Vagina (tissue), 2 donors: ENCODE results near the gene ZNF516. TPM values are rescaled to one million over a fixed set of nuclear protein-coding genes. Genes with fewer than 3 reads are reported as not detected.
A peak's percentile ranks its signal among the peaks of the same experiment; 100 is the strongest.

ENCODE experiments used
- DNase-seq, 2 donors: peaks; one replicate each; pipeline ENCODE4 v3.0.0-alpha.2; 2017; ENCODE audit errors: extremely low spot score in 2 of 2
- H3K27ac ChIP-seq: fragments of 200-600 bp; sonication (generic); one replicate; pipeline ENCODE4 v1.5.1; 2019
- H3K27me3 ChIP-seq: fragments of 200-600 bp; sonication (generic); one replicate; pipeline ENCODE4 v1.5.1; 2019
- H3K36me3 ChIP-seq, 2 donors: fragments of 200-600 bp; sonication (generic); one replicate each; pipeline ENCODE4 v1.5.1; 2017 to 2019
- H3K4me1 ChIP-seq: fragments of 200-600 bp; sonication (generic); one replicate; pipeline ENCODE4 v1.5.1; 2019
- H3K4me3 ChIP-seq, 2 donors: fragments of 200-600 bp; sonication (generic); 1 replicate in 1 of 2; 2 replicates in 1 of 2; pipeline ENCODE4 v1.5.1; 2016 to 2019
- H3K9me3 ChIP-seq: fragments of 200-600 bp; sonication (generic); one replicate; pipeline ENCODE4 v1.5.1; 2019
- POLR2A ChIP-seq, 2 donors: fragments of 450-650 bp; IDR thresholded peaks; one replicate each; pipeline ENCODE4 v1.6.1; 2017; ENCODE audit warnings: antibody characterized with exemption in 2 of 2, mild to moderate bottlenecking in 2 of 2, moderate library complexity in 2 of 2
- POLR2AphosphoS5 ChIP-seq, 2 donors: sonication (generic); formaldehyde crosslinking; IDR thresholded peaks; one replicate each; pipeline ENCODE4 v1.9.0; 2017; ENCODE audit warnings: antibody characterized with exemption in 2 of 2, mild to moderate bottlenecking in 2 of 2, low read depth in 1 of 2; ENCODE audit not compliant: insufficient read depth in 1 of 2
- intact Hi-C: fragments of 100-400 bp; cut with DNase I; formaldehyde crosslinking; loops from one replicate; pipeline ENCODE4 v1.15.1; 2023
- total RNA-seq: library from RNA; depleted of rRNA; stranded (reverse); fragments of >200 nt; gene quantifications from one replicate; pipeline ENCODE4 v1.2.3, GENCODE V29; 2016
- TF ChIP-seq, protein P1 (sequence below), 3 experiments: fragments of 450-650 bp in 2 of 3; fragments of 200-600 bp in 1 of 3; sonication (generic) in 1 of 3; IDR thresholded peaks; one replicate each; pipeline ENCODE4 v1.5.1; 2017 to 2019; ENCODE audit warnings: antibody characterized with exemption in 3 of 3, mild to moderate bottlenecking in 2 of 3, moderate library complexity in 2 of 3

The ZNF516 gene
- total RNA-seq, 1 donor from 2014 or later: 46.4 TPM

DNA sequence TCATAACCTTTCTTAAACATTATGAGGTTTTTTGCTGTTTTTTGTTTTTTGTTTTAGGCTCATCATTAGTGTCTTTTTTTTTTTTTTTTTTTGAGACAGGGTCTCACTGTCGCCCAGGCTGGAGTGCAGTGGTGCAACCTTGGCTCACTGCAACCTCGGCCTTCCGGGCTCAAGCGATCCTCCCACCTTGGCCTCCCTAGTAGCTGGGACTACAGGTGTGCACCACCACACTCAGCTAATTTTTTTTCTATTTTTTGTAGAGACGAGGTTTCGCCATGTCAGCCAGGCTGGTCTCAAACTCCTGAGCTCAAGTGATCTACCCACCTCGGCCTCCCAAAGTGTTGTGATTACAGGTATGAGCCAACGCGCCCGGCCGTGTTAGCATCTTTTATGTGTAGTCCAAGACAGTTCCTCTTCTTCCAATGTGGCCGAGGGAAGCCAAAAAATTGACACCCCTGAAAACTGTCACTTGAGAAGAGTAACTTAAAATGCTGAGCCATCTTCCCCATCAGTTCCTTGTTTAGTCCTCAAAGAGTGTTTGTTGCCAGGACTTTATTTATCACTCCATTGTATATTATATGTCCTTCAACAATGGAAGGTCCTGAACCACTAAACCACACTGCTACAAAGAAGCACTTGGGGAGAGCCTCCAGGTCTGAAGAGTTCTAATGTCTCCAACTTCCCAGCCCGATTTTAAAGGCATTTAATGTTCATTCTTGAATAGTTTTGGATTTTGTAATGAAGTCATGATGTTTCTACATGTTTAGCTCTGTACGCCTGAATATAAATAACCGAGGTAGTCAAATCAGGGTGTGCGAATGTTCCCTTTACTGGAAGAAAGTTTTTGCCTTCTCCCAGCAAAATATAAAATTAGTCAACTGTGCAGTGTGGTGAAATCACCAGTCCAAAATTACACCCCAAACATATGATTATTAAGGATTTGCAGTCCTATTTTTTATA, 26.4 kb downstream of the ZNF516 start:
- intact Hi-C loops: no loop called here
- DNase-seq: no peak
- H3K36me3 ChIP-seq: no peaks in the 10 kb centered on the region
- H3K27ac ChIP-seq: peak overlapping the region; percentile 48
- H3K27me3 ChIP-seq: no peaks in the 10 kb centered on the region
- peaks cover 80% of the 10 kb centered on the region for H3K4me1 ChIP-seq
- TF ChIP-seq, protein P1, sequence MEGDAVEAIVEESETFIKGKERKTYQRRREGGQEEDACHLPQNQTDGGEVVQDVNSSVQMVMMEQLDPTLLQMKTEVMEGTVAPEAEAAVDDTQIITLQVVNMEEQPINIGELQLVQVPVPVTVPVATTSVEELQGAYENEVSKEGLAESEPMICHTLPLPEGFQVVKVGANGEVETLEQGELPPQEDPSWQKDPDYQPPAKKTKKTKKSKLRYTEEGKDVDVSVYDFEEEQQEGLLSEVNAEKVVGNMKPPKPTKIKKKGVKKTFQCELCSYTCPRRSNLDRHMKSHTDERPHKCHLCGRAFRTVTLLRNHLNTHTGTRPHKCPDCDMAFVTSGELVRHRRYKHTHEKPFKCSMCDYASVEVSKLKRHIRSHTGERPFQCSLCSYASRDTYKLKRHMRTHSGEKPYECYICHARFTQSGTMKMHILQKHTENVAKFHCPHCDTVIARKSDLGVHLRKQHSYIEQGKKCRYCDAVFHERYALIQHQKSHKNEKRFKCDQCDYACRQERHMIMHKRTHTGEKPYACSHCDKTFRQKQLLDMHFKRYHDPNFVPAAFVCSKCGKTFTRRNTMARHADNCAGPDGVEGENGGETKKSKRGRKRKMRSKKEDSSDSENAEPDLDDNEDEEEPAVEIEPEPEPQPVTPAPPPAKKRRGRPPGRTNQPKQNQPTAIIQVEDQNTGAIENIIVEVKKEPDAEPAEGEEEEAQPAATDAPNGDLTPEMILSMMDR (IDR thresholded peaks at IDR 0.05): no peak
- TF ChIP-seq POLR2A (IDR thresholded peaks at IDR 0.05) (no peak), POLR2AphosphoS5 (IDR thresholded peaks at IDR 0.05; ENCODE audit: insufficient read depth in 1 of 2, low read depth in 1 of 2) (no peak)
- H3K4me3 ChIP-seq: no peak overlapping the region
- no peaks in the 10 kb centered on the region for H3K9me3 ChIP-seq

DNA sequence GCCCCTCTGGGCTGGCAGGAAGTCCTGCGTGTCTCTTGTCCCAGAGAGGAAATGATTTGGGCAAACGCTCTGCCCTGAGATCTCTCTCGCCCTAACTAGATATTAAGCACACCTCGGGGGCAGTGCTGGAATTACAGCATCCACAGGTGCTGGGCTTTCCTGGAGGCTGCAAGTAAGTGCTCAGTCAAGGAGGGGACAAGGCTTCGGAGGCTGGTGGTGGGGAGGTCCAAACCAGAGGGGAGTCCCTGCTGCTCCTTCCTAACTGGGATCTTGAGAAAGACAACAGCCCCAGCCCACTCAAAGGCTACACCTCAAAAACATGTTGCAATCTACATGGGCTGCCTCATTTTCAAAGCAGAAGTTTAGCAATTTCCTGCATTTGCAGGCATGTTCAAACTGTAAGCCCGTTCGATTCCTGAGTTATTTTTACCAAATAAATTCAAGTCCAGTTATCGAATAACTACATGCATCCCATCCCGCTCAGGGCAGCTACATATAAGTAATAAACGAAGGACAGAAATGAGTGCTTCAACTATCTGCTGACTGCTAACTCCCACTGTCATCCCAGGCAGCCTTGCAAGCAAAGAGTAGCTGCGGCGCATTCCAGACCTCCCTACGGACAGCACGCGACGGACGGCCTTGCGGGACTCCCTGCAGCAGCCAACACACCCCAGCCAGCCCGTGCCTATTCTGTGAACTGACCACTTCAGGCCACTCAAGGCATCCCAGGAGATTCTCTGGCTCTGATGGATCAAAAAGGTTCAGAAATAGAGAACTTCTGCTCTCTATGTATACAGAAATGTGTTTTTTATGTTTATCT, 27.5 kb downstream of the ZNF516 start:
- DNase-seq: peak in 1 of 2 donors; percentile 85
- Histone ChIP-seq H3K4me3 (peak overlapping the region in 1 of 2 donors; percentile 4), H3K4me1 (peaks cover 78% of the 10 kb centered on the region), H3K36me3 (no peaks in the 10 kb centered on the region), H3K27me3 (no peaks in the 10 kb centered on the region), H3K9me3 (no peaks in the 10 kb centered on the region), H3K27ac (peak overlapping the region; percentile 48)
- intact Hi-C loops: no loop called here
- TF ChIP-seq POLR2AphosphoS5 (IDR thresholded peaks at IDR 0.05; ENCODE audit: insufficient read depth in 1 of 2, low read depth in 1 of 2) (no peak), POLR2A (IDR thresholded peaks at IDR 0.05) (no peak)
- TF ChIP-seq, protein P1 (IDR thresholded peaks at IDR 0.05): no peak

DNA sequence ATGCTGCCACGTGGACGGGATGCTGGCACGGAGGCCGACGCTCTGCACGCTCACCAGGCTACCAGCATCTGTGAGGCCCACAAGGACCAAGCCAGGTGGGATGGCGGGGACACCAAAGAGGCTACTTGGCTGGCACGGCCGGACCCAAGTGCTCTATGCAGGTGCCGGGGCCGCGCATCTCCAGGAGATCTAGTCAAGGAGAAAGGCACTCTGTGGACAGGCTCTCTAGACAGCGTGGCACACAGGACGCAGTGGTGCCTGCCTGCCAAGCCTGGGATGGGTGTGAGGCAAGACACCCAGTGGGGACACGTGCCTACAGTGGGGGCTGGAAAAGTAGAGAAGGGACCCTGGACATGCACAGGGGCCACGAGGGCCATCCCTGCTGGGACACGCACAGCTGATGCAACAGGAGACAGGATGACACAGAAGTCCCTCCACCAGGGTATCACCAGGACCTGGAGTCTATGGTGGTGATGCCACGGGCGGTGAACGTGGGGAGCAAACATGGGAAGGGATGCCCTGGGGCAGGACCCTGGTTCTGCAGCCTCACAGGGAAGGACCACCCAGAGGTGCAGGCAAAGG, 28.5 kb downstream of the ZNF516 start:
- peaks cover 68% of the 10 kb centered on the region for H3K4me1 ChIP-seq
- intact Hi-C loops: no loop called here
- no peak for TF ChIP-seq POLR2A (IDR thresholded peaks at IDR 0.05)
- TF ChIP-seq, protein P1 (IDR thresholded peaks at IDR 0.05): no peak
- no peak for TF ChIP-seq POLR2AphosphoS5 (IDR thresholded peaks at IDR 0.05; ENCODE audit: insufficient read depth in 1 of 2, low read depth in 1 of 2)
- no peaks in the 10 kb centered on the region for H3K27me3 ChIP-seq
- H3K36me3 ChIP-seq: no peaks in the 10 kb centered on the region
- peak overlapping the region; percentile 48 for H3K27ac ChIP-seq
- H3K4me3 ChIP-seq: no peak overlapping the region
- no peak for DNase-seq
- H3K9me3 ChIP-seq: no peaks in the 10 kb centered on the region

DNA sequence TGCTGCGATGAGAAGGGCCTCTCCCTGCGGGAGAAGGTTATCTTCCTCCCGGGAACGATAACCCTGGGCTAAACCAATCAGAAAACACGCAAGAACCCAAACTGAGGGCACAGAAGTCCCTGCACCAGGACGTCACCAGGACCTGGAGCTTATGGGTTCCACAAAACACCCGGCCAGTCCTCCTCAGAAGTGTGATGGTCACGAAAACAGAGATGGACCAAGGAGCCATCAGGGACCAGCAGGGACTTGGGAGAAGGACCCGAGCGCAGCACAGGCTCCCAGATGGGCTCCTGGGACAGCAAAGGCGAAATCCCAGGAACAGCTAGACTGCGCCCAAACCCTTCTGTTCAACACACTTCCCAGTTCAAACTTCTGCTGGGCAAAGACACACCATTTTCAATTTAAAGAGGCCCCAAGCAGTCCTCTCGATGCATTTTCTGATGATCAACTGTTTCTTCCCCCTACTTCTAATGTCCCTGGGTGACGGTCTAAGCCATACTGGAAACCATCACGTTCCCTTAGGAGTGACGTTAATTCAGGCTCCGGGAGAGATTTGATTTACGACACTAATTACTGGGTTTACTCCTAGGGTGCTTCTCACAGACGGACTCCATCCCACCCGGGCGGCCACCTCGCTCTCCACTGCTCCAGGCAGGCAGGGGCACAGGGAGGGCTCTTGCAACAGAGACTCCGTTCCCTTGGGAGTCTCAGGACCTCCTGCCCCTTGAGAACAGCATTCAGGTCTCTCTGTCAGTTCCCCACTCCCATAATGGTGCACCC, 29.2 kb downstream of the ZNF516 start:
- intact Hi-C loops: no loop called here
- peaks cover 64% of the 10 kb centered on the region for H3K4me1 ChIP-seq
- H3K36me3 ChIP-seq: no peaks in the 10 kb centered on the region
- TF ChIP-seq POLR2A (IDR thresholded peaks at IDR 0.05) (no peak), POLR2AphosphoS5 (IDR thresholded peaks at IDR 0.05; ENCODE audit: insufficient read depth in 1 of 2, low read depth in 1 of 2) (no peak)
- TF ChIP-seq, protein P1 (IDR thresholded peaks at IDR 0.05): no peak
- no peak overlapping the region for H3K4me3 ChIP-seq
- no peaks in the 10 kb centered on the region for H3K27me3 ChIP-seq
- peak overlapping the region; percentile 48 for H3K27ac ChIP-seq
- DNase-seq: no peak
- no peaks in the 10 kb centered on the region for H3K9me3 ChIP-seq
